ENCODE results near the gene USP13.

Gene USP13

GRCh38 chr3:179797192-179797591 is 144.4 kb downstream of the USP13 start:
- Histone ChIP-seq H3K4me3 (ENCODE audit: low read depth, low read length) (no peak overlapping the region), H3K27me3 (no peaks in the 10 kb centered on the region), H3K4me1 (no peaks in the 10 kb centered on the region), H3K9me3 (no peaks in the 10 kb centered on the region), H3K36me3 (no peaks in the 10 kb centered on the region)
- TF ChIP-seq CTCF (IDR thresholded peaks at IDR 0.05; ENCODE audit: low read depth, low read length): no peak
- no peak for DNase-seq

GRCh38 chr3:179801263-179801662 is 148.4 kb downstream of the USP13 start:
- DNase-seq: no peak
- H3K27me3 ChIP-seq: no peaks in the 10 kb centered on the region
- no peaks in the 10 kb centered on the region for H3K36me3 ChIP-seq
- H3K4me3 ChIP-seq (ENCODE audit: low read depth, low read length): no peak overlapping the region
- H3K9me3 ChIP-seq: no peaks in the 10 kb centered on the region
- no peaks in the 10 kb centered on the region for H3K4me1 ChIP-seq
- no peak for TF ChIP-seq CTCF (IDR thresholded peaks at IDR 0.05; ENCODE audit: low read depth, low read length)

DNA sequence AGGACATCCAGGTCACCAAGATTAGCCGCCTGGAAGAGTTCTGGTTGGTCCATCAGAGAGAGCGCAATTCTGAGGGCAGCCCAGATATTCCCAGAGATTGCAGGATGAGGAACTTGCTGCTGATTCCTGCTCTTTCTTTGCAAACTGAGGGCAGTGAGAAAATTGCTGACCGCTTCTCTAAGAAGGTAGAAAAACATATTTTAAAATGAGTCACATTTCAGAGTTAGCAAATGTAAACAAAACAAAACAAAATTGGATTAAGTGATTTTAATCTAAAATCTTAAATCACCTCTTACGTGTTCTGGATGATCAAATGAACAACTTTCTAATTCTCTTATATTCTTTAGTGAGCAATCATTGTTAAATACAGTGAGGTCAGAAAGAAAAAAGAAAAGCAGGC is 149.0 kb downstream of the USP13 start:
- no peak for DNase-seq
- Histone ChIP-seq H3K4me3 (ENCODE audit: low read depth, low read length) (no peak overlapping the region), H3K27me3 (no peaks in the 10 kb centered on the region), H3K9me3 (no peaks in the 10 kb centered on the region), H3K36me3 (no peaks in the 10 kb centered on the region), H3K4me1 (no peaks in the 10 kb centered on the region)
- no peak for TF ChIP-seq CTCF (IDR thresholded peaks at IDR 0.05; ENCODE audit: low read depth, low read length)

GRCh38 chr3:179806177-179806576 is 153.3 kb downstream of the USP13 start:
- H3K36me3 ChIP-seq: no peaks in the 10 kb centered on the region
- DNase-seq: no peak
- H3K4me3 ChIP-seq (ENCODE audit: low read depth, low read length): no peak overlapping the region
- H3K4me1 ChIP-seq: no peaks in the 10 kb centered on the region
- H3K27me3 ChIP-seq: no peaks in the 10 kb centered on the region
- no peaks in the 10 kb centered on the region for H3K9me3 ChIP-seq
- TF ChIP-seq CTCF (IDR thresholded peaks at IDR 0.05; ENCODE audit: low read depth, low read length): no peak

- Histone ChIP-seq H3K4me3 (ENCODE audit: low read depth, low read length) (no peak overlapping the region), H3K9me3 (no peaks in the 10 kb centered on the region), H3K27me3 (no peaks in the 10 kb centered on the region), H3K4me1 (no peaks in the 10 kb centered on the region), H3K36me3 (no peaks in the 10 kb centered on the region)
- TF ChIP-seq CTCF (IDR thresholded peaks at IDR 0.05; ENCODE audit: low read depth, low read length): no peak
- no peak for DNase-seq
These were observed 154.7 kb downstream of the USP13 start for GRCh38 chr3:179807588-179807987.

DNA sequence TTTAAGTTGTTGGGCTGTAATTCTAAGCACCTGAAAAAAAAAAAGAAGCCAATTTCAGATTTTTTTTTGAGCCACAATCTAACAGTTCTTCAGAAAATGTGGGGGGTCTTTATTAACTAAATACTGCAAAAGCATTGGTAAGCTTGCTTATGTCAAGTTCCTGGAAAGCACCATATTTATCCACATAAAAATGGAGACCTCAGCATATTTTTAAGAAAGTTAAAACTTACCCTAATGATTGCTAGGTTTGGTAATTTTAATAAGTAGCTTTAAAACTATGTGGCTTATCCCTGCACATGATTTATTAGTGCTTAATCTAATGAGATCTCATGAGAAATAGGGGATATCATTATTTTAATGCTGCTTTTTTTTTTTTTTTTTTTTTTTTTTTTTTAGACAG is 156.8 kb downstream of the USP13 start:
- no peak for DNase-seq
- no peaks in the 10 kb centered on the region for H3K27me3 ChIP-seq
- no peaks in the 10 kb centered on the region for H3K36me3 ChIP-seq

More for the DNA sequence above, 156.8 kb downstream of the USP13 start:
- no peak overlapping the region for H3K4me3 ChIP-seq (ENCODE audit: low read depth, low read length)
- TF ChIP-seq CTCF (IDR thresholded peaks at IDR 0.05; ENCODE audit: low read depth, low read length): no peak
- no peaks in the 10 kb centered on the region for H3K4me1 ChIP-seq
- no peaks in the 10 kb centered on the region for H3K9me3 ChIP-seq
